ENCODE measurements around the gene MAPK6.

Gene MAPK6

DNA sequence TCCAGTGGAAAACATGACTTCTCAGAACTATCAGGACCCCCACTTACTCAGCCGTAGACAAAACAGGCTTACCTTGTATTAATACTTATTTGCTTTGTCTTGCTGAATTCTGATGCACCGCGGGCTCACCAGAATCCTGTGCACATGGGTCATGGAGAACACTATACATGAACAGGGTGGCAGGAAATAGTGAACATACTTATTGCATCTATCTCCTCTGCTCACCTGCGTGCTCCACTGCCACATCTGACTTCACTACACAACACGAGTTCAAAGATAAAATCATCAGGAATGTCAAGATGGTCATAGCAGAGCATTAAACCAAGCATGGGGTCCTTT is 10.7 kb upstream of the MAPK6 start:
- Histone ChIP-seq H3K4me2 (no peak overlapping the region), H3K27me3 (ENCODE audit: insufficient read depth, low read depth) (no peaks in the 10 kb centered on the region), H3K9ac (no peak overlapping the region)

DNA sequence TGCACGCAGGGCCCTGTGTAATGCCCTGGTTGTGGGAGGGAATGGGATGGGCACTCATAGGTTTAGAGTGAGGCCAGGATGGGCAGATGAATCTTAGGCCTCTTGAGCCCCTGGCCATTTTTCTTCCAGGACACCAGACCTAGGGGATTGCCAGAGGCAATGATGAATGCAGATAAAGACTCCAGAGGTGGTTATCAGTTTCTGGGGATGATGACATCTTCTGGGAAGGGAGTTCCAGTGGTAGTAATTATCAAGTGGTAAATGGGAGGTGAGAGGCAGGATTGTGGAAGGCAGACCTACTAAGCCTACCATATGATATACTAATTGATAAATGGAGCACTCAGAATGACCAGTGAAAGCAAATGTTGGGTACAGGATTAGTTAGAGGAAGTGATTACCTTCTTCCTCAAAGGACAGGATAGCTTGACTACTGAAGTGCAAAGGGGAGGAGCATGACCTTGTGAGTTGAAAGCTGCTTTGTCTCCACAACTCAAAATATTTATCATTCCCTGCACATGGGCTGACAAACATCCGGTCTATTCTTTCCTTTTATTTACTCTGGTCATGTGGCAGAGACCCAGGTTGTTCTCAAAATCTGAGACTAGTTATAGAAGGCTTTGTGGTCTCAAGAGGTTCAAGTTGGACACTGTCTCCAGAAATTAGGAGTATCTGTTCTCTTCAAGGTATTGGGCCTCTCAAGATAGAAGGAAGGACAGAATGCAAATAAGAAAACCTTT is 10.2 kb upstream of the MAPK6 start:
- no peak overlapping the region for H2AFZ ChIP-seq (ENCODE audit: low read depth)
- no peaks in the 10 kb centered on the region for H3K27me3 ChIP-seq (ENCODE audit: insufficient read depth, low read depth)
- no peak overlapping the region for H3K4me2 ChIP-seq
- peaks cover 5% of the 10 kb centered on the region for H3K4me1 ChIP-seq (ENCODE audit: low read depth, poor library complexity, severe bottlenecking)
- no peak overlapping the region for H3K9ac ChIP-seq
- TF ChIP-seq, protein P1, sequence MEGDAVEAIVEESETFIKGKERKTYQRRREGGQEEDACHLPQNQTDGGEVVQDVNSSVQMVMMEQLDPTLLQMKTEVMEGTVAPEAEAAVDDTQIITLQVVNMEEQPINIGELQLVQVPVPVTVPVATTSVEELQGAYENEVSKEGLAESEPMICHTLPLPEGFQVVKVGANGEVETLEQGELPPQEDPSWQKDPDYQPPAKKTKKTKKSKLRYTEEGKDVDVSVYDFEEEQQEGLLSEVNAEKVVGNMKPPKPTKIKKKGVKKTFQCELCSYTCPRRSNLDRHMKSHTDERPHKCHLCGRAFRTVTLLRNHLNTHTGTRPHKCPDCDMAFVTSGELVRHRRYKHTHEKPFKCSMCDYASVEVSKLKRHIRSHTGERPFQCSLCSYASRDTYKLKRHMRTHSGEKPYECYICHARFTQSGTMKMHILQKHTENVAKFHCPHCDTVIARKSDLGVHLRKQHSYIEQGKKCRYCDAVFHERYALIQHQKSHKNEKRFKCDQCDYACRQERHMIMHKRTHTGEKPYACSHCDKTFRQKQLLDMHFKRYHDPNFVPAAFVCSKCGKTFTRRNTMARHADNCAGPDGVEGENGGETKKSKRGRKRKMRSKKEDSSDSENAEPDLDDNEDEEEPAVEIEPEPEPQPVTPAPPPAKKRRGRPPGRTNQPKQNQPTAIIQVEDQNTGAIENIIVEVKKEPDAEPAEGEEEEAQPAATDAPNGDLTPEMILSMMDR (conservative IDR thresholded peaks at IDR 0.05; ENCODE audit: low read depth, low read length) = no peak
- no peaks in the 10 kb centered on the region for H3K36me3 ChIP-seq (ENCODE audit: insufficient read depth)
- H4K20me1 ChIP-seq (ENCODE audit: insufficient read depth) = no peaks in the 10 kb centered on the region
- no peaks in the 10 kb centered on the region for H3K79me2 ChIP-seq (ENCODE audit: insufficient read depth, low read depth)
- no peak overlapping the region for H3K27ac ChIP-seq
- H3K4me3 ChIP-seq (IDR thresholded peaks at IDR 0.05; ENCODE audit: insufficient read depth, low read depth, low read length) = no peak overlapping the region

More for the DNA sequence above, 10.7 kb upstream of the MAPK6 start:
- Histone ChIP-seq H3K4me3 (IDR thresholded peaks at IDR 0.05; ENCODE audit: insufficient read depth, low read depth, low read length) (no peak overlapping the region), H3K36me3 (ENCODE audit: insufficient read depth) (no peaks in the 10 kb centered on the region), H3K4me1 (ENCODE audit: low read depth, poor library complexity, severe bottlenecking) (peaks cover 11% of the 10 kb centered on the region), H3K79me2 (ENCODE audit: insufficient read depth, low read depth) (no peaks in the 10 kb centered on the region), H2AFZ (ENCODE audit: low read depth) (no peak overlapping the region), H4K20me1 (ENCODE audit: insufficient read depth) (no peaks in the 10 kb centered on the region), H3K27ac (no peak overlapping the region)
- TF ChIP-seq, protein P1 (conservative IDR thresholded peaks at IDR 0.05; ENCODE audit: low read depth, low read length) = no peak

DNA sequence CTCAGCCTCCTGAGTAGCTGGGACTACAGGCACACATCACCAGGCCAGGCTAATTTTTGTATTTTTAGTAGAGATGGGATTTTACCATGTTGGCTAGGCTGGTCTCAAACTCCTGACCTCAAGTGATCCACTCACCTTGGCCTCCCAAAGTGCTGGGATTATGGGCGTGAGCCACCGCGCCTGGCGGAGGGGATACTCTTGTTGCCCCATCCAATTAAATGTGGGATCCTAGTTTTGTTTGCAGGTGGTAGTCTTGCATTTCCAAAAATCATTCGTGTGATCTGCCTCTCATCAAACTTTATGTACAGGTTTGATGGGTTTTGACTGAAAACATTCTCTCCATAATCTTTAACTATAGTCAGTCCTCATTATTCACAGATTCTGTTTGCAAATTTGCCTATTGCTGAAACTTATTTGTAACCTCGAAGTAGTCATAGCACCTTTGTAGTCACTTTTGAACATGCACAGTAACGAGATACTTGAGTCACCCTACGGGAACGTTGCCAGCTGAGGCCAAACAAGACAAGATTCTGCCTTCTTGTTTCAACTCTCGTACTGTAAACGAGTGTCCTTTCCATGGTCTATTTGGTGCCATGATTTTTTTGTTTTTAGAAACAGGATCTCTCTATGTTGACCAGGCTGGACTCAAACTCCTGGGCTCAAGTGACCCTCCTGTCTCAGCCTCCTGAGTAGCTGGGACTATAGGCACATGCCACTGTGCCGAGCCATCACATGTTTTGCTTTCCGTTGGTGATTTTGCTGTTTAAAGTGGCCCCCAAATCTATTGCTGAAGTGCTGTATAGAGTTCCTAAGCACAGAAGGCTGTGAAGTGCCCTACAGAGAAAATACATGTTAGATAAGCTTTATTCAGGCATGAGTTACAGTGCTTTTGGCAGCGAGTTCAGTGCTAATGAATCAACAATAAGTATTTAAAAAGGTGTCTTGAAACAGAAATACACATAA is 8.1 kb upstream of the MAPK6 start:
- Histone ChIP-seq H3K79me2 (ENCODE audit: insufficient read depth, low read depth) (no peaks in the 10 kb centered on the region), H2AFZ (ENCODE audit: low read depth) (no peak overlapping the region), H3K4me3 (IDR thresholded peaks at IDR 0.05; ENCODE audit: insufficient read depth, low read depth, low read length) (no peak overlapping the region), H3K4me1 (ENCODE audit: low read depth, poor library complexity, severe bottlenecking) (no peaks in the 10 kb centered on the region), H3K9ac (no peak overlapping the region), H3K27ac (no peak overlapping the region), H3K36me3 (ENCODE audit: insufficient read depth) (no peaks in the 10 kb centered on the region), H3K4me2 (no peak overlapping the region), H4K20me1 (ENCODE audit: insufficient read depth) (no peaks in the 10 kb centered on the region), H3K27me3 (ENCODE audit: insufficient read depth, low read depth) (no peaks in the 10 kb centered on the region)
- TF ChIP-seq, protein P1 (conservative IDR thresholded peaks at IDR 0.05; ENCODE audit: low read depth, low read length) = no peak

DNA sequence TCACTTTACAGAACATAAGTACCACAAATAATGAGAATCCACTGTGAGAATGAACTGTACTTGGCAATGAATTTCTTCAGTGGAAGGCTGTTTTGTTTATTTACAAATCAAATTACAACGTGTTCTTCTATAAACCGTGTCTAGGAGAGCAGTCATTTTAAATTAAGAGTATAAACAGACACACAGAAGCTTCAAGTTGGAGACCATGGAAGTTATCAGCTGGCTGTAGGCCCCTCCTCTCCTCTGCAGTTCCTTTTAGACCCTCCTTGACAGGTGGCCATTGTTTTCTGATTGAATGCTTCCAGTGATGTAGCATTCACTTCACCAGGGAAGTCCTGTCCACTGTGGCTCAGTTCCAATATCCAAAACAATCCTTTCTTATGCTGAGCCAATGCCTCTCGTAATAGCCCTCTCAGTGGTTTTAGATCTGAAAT is 7.3 kb upstream of the MAPK6 start:
- Histone ChIP-seq H3K4me1 (ENCODE audit: low read depth, poor library complexity, severe bottlenecking) (no peaks in the 10 kb centered on the region), H3K9ac (no peak overlapping the region), H3K4me2 (no peak overlapping the region), H3K36me3 (ENCODE audit: insufficient read depth) (no peaks in the 10 kb centered on the region), H3K27me3 (ENCODE audit: insufficient read depth, low read depth) (no peaks in the 10 kb centered on the region), H3K79me2 (ENCODE audit: insufficient read depth, low read depth) (no peaks in the 10 kb centered on the region), H4K20me1 (ENCODE audit: insufficient read depth) (no peaks in the 10 kb centered on the region), H3K27ac (no peak overlapping the region), H3K4me3 (IDR thresholded peaks at IDR 0.05; ENCODE audit: insufficient read depth, low read depth, low read length) (no peak overlapping the region), H2AFZ (ENCODE audit: low read depth) (no peak overlapping the region)
- TF ChIP-seq, protein P1 (conservative IDR thresholded peaks at IDR 0.05; ENCODE audit: low read depth, low read length) = no peak

Data from KMS-11 (cell line).